KMS-11 (cell line): ENCODE results near the gene AFG3L2.

Source experiments
- H2AFZ ChIP-seq: fragments of 200-600 bp; sonication (generic); 2 replicates; pipeline ENCODE4 v1.6.1; 2016; ENCODE audit warnings: antibody characterized with exemption, mixed run types, low read depth
- H3K27ac ChIP-seq: fragments of 200-600 bp; sonication (generic); 2 replicates; pipeline ENCODE4 v1.6.1; 2016; ENCODE audit warnings: mild to moderate bottlenecking, mixed run types
- H3K27me3 ChIP-seq: fragments of 200-600 bp; sonication (generic); 2 replicates; pipeline ENCODE4 v1.6.1; 2017; ENCODE audit warnings: mild to moderate bottlenecking, low read depth, mixed run types, moderate library complexity; ENCODE audit not compliant: insufficient read depth
- H3K36me3 ChIP-seq: fragments of 200-600 bp; sonication (generic); 2 replicates; pipeline ENCODE4 v1.6.1; 2017; ENCODE audit warnings: mild to moderate bottlenecking, mixed run types; ENCODE audit not compliant: insufficient read depth
- H3K4me1 ChIP-seq: fragments of 200-600 bp; sonication (generic); 2 replicates; pipeline ENCODE4 v1.6.1; 2016; ENCODE audit warnings: mild to moderate bottlenecking, low read depth, mixed run types; ENCODE audit not compliant: poor library complexity, severe bottlenecking
- H3K4me2 ChIP-seq: fragments of 200-600 bp; sonication (generic); 2 replicates; pipeline ENCODE4 v1.7.0; 2016; ENCODE audit warnings: mild to moderate bottlenecking, mixed run types
- H3K4me3 ChIP-seq: fragments of 200-600 bp; sonication (generic); IDR thresholded peaks from 2 replicates; pipeline ENCODE4 v1.6.1; 2017; ENCODE audit warnings: low read depth, low read length, mixed read lengths; ENCODE audit not compliant: insufficient read depth
- H3K79me2 ChIP-seq: fragments of 200-600 bp; sonication (generic); 2 replicates; pipeline ENCODE4 v1.6.1; 2016; ENCODE audit warnings: low read depth, mixed run types; ENCODE audit not compliant: insufficient read depth
- H3K9ac ChIP-seq: fragments of 200-600 bp; sonication (generic); 2 replicates; pipeline ENCODE4 v1.6.1; 2016; ENCODE audit warnings: mild to moderate bottlenecking, mixed run types
- H4K20me1 ChIP-seq: fragments of 200-600 bp; sonication (generic); 2 replicates; pipeline ENCODE4 v1.6.1; 2016; ENCODE audit warnings: mild to moderate bottlenecking, mixed run types; ENCODE audit not compliant: insufficient read depth
- CTCF ChIP-seq: fragments of 200-600 bp; sonication (generic); conservative IDR thresholded peaks from 2 replicates; pipeline ENCODE4 v1.6.1; 2017; ENCODE audit warnings: low read depth, mild to moderate bottlenecking, antibody characterized with exemption, low read length, moderate library complexity, mixed read lengths

The AFG3L2 gene

GRCh38 chr18:12282442-12283039 is 94.5 kb downstream of the AFG3L2 start:
- Histone ChIP-seq H3K36me3 (no peaks in the 10 kb centered on the region), H3K4me1 (peaks cover 6% of the 10 kb centered on the region), H4K20me1 (no peaks in the 10 kb centered on the region), H3K27me3 (no peaks in the 10 kb centered on the region), H3K4me2 (no peak overlapping the region), H3K4me3 (no peak overlapping the region), H3K9ac (no peak overlapping the region), H3K27ac (no peak overlapping the region), H2AFZ (no peak overlapping the region), H3K79me2 (no peaks in the 10 kb centered on the region)
- TF ChIP-seq CTCF = no peak

GRCh38 chr18:12281861-12282260 is 95.2 kb downstream of the AFG3L2 start:
- TF ChIP-seq CTCF = no peak
- Histone ChIP-seq H3K4me1 (peaks cover 6% of the 10 kb centered on the region), H3K27me3 (no peaks in the 10 kb centered on the region), H3K4me2 (no peak overlapping the region), H2AFZ (no peak overlapping the region), H3K4me3 (no peak overlapping the region), H3K79me2 (no peaks in the 10 kb centered on the region), H4K20me1 (no peaks in the 10 kb centered on the region), H3K36me3 (no peaks in the 10 kb centered on the region), H3K27ac (no peak overlapping the region), H3K9ac (no peak overlapping the region)

- no peak overlapping the region for H3K4me3 ChIP-seq
- no peak overlapping the region for H3K27ac ChIP-seq
- H3K36me3 ChIP-seq = no peaks in the 10 kb centered on the region
- no peak overlapping the region for H3K9ac ChIP-seq
- H3K4me1 ChIP-seq = peaks cover 6% of the 10 kb centered on the region
- H3K27me3 ChIP-seq = no peaks in the 10 kb centered on the region
- H4K20me1 ChIP-seq = no peaks in the 10 kb centered on the region
- no peaks in the 10 kb centered on the region for H3K79me2 ChIP-seq
- H2AFZ ChIP-seq = no peak overlapping the region
- H3K4me2 ChIP-seq = no peak overlapping the region
- TF ChIP-seq CTCF = no peak
Measured at GRCh38 chr18:12279781-12280531, 97.1 kb downstream of the AFG3L2 start.
